Measurements from ENCODE around the gene GMPR2.

The GMPR2 gene

DNA sequence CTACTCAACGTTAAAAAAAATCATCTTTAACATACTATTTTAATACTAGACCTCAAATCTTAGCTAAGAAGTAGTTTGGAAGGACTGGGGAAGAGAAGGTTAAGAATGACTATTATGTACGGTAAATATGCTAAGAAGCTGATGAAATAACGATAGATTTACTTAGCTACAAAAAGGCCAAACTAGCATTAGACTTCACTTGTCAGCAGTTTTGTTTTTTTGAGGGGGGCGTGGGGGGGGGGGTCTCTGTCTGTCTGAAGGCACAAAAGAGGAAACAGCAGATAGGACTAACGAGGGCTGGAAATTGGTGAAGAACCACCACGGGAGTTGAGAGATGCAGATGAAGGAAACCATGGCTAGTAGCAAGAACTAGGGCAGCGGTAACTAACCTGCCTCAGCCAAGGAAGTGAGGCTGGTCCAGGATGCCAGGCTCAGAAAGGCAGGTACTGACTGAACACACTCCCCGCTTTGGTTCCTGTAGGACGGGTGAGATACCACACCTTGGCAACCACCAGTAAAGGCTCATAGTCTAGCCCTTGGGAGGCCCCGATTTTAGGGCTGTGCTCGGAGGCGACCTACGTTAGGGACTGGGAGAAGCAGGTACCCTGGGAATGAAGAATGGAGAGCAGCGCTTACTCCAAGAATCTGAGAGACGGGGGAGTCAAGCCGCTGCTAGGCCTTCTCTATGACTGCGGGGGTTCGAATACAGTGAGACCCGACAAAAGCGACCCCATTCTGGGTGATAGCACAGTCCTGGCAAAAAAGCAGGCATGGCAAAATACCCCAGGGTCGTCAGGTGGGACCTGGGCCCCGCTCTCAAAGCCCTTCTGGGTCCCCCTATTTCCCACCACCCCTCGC lies 1.2 kb upstream of the GMPR2 start:
- Histone ChIP-seq H3K9me3 (ENCODE audit: low read length) (no peaks in the 10 kb centered on the region), H4K20me1 (ENCODE audit: insufficient read depth, low read length) (no peaks in the 10 kb centered on the region), H3F3A (ENCODE audit: insufficient read depth, low read length) (0 out of 2 replicates have a peak, but pooled peaks cover 3% of the 10 kb centered on the region), H3K4me3 (ENCODE audit: low read depth, low read length, poor library complexity, severe bottlenecking) (peak overlapping the region; percentile 87), H3K9ac (ENCODE audit: low read length) (peak overlapping the region; percentile 82), H3K27ac (ENCODE audit: low read depth, low read length, poor library complexity, severe bottlenecking) (peak overlapping the region; percentile 11), H3K9me2 (ENCODE audit: low read depth, low read length) (no peaks in the 10 kb centered on the region), H3K4me1 (ENCODE audit: insufficient read depth, low read length, severe bottlenecking) (peaks cover 27% of the 10 kb centered on the region), H2AFZ (ENCODE audit: low read length) (no peak overlapping the region), H3K79me2 (ENCODE audit: insufficient read depth, low read length) (peaks cover 29% of the 10 kb centered on the region), H3K36me3 (ENCODE audit: insufficient read depth, low read length) (peaks cover 37% of the 10 kb centered on the region), H3K27me3 (ENCODE audit: insufficient read depth, low read length) (no peaks in the 10 kb centered on the region), H3K4me2 (ENCODE audit: low read length) (peak overlapping the region; percentile 92)
- TF ChIP-seq EZH2 (IDR thresholded peaks at IDR 0.05; ENCODE audit: borderline replicate concordance, low read length) = no peak

GRCh38 chr14:24232121-24232644 lies 546 bp upstream of the GMPR2 start, which contains the start of gene NEDD8:
TSS of gene NEDD8 (minus strand) at chr14:24232367. CDS start at chr14:24232267, 100 bp downstream.
- peaks cover 22% of the 10 kb centered on the region for H3K79me2 ChIP-seq (ENCODE audit: insufficient read depth, low read length)
- peak within 1 kb of the TSS; percentile 82 for H3K9ac ChIP-seq (ENCODE audit: low read length)
- H3K4me2 ChIP-seq (ENCODE audit: low read length) = peak within 1 kb of the TSS; percentile 92
- H4K20me1 ChIP-seq (ENCODE audit: insufficient read depth, low read length) = no peaks in the 10 kb centered on the region
- 0 out of 2 replicates have a peak, but pooled peaks cover 3% of the 10 kb centered on the region for H3F3A ChIP-seq (ENCODE audit: insufficient read depth, low read length)
- TF ChIP-seq, protein P1, sequence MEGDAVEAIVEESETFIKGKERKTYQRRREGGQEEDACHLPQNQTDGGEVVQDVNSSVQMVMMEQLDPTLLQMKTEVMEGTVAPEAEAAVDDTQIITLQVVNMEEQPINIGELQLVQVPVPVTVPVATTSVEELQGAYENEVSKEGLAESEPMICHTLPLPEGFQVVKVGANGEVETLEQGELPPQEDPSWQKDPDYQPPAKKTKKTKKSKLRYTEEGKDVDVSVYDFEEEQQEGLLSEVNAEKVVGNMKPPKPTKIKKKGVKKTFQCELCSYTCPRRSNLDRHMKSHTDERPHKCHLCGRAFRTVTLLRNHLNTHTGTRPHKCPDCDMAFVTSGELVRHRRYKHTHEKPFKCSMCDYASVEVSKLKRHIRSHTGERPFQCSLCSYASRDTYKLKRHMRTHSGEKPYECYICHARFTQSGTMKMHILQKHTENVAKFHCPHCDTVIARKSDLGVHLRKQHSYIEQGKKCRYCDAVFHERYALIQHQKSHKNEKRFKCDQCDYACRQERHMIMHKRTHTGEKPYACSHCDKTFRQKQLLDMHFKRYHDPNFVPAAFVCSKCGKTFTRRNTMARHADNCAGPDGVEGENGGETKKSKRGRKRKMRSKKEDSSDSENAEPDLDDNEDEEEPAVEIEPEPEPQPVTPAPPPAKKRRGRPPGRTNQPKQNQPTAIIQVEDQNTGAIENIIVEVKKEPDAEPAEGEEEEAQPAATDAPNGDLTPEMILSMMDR (IDR thresholded peaks at IDR 0.05; ENCODE audit: low read length) = no peak
- no peak for TF ChIP-seq EZH2 (IDR thresholded peaks at IDR 0.05; ENCODE audit: borderline replicate concordance, low read length)
- peak within 1 kb of the TSS; percentile 87 for H3K4me3 ChIP-seq (ENCODE audit: low read depth, low read length, poor library complexity, severe bottlenecking)
- no peaks in the 10 kb centered on the region for H3K27me3 ChIP-seq (ENCODE audit: insufficient read depth, low read length)
- no peaks in the 10 kb centered on the region for H3K9me3 ChIP-seq (ENCODE audit: low read length)
- peaks cover 27% of the 10 kb centered on the region for H3K4me1 ChIP-seq (ENCODE audit: insufficient read depth, low read length, severe bottlenecking)
- H3K27ac ChIP-seq (ENCODE audit: low read depth, low read length, poor library complexity, severe bottlenecking) = peak within 1 kb of the TSS; percentile 70
- 0 out of 2 replicates have a peak within 1 kb of the TSS, but pooled peaks have one; percentile 73 for H2AFZ ChIP-seq (ENCODE audit: low read length)
- peaks cover 38% of the 10 kb centered on the region for H3K36me3 ChIP-seq (ENCODE audit: insufficient read depth, low read length)
- no peaks in the 10 kb centered on the region for H3K9me2 ChIP-seq (ENCODE audit: low read depth, low read length)

- Histone ChIP-seq H3F3A (ENCODE audit: insufficient read depth, low read length) (0 out of 2 replicates have a peak, but pooled peaks cover 3% of the 10 kb centered on the region), H3K9me2 (ENCODE audit: low read depth, low read length) (no peaks in the 10 kb centered on the region), H3K9me3 (ENCODE audit: low read length) (no peaks in the 10 kb centered on the region), H3K4me2 (ENCODE audit: low read length) (peak overlapping the region; percentile 92), H3K9ac (ENCODE audit: low read length) (peak overlapping the region; percentile 82), H3K4me1 (ENCODE audit: insufficient read depth, low read length, severe bottlenecking) (peaks cover 27% of the 10 kb centered on the region), H2AFZ (ENCODE audit: low read length) (no peak overlapping the region), H3K36me3 (ENCODE audit: insufficient read depth, low read length) (peaks cover 42% of the 10 kb centered on the region), H4K20me1 (ENCODE audit: insufficient read depth, low read length) (no peaks in the 10 kb centered on the region), H3K27ac (ENCODE audit: low read depth, low read length, poor library complexity, severe bottlenecking) (peak overlapping the region; percentile 70), H3K79me2 (ENCODE audit: insufficient read depth, low read length) (peaks cover 17% of the 10 kb centered on the region), H3K27me3 (ENCODE audit: insufficient read depth, low read length) (no peaks in the 10 kb centered on the region), H3K4me3 (ENCODE audit: low read depth, low read length, poor library complexity, severe bottlenecking) (peak overlapping the region; percentile 87)
- no peak for TF ChIP-seq EZH2 (IDR thresholded peaks at IDR 0.05; ENCODE audit: borderline replicate concordance, low read length)
- TF ChIP-seq, protein P1 (IDR thresholded peaks at IDR 0.05; ENCODE audit: low read length) = no peak
Measured at GRCh38 chr14:24233538-24233866, 773 bp downstream of the GMPR2 start.

All from OCI-LY1 (cell line).